HG03575 (cell line): ENCODE results near the gene SLC44A3.
A peak's percentile ranks its signal among the peaks of the same experiment; 100 is the strongest.
"Not testable (repeated sequence)": the region's sequence is repeated elsewhere in the genome, so short reads cannot be mapped to it uniquely, and the experiment has no call there.

Source experiments
- ATAC-seq: cut with Tn5 transposase; IDR thresholded peaks from one replicate; pipeline ENCODE4 v1.9.1; 2021; ENCODE audit not compliant: unreplicated experiment, insufficient number of reproducible peaks, low FRiP score; ENCODE audit errors: extremely low read depth

Gene SLC44A3

DNA sequence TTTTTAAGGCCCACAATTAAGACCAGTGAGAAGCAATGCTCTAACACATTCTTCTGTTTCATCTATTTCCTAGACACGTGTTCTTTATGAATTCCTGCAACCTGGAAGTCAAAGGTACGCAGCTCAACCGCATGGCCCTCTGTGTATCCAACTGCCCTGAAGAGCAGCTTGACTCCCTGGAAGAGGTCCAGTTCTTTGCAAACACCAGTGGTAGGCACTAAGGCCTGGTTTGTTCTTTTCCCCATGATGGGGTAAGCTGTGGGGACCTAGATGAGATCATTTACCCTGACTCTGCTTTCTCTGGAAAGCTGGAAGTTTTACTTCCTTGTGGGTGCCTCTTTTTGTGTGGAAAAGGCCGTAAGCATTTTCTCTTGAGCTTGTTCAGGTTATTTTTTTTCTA lies 7.3 kb downstream of the SLC44A3 start:
- no peak for ATAC-seq

DNA sequence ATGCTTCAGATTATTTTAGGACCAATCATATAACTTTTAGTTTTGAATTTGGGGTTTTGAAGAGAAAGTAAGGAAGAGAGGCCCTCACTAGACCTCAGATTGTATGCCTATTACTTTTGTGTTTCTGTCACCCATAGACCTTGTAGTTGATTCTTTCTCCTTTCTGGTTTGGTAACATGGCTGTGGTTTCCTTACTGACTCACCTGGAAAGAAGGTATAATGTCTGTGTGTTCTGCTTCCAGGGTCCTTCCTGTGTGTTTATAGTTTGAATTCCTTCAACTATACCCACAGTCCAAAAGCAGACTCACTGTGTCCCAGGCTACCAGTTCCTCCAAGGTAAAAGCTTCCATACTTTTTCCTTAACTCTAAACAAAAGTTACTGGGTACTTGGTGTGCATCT lies 8.1 kb downstream of the SLC44A3 start:
- no peak for ATAC-seq

DNA sequence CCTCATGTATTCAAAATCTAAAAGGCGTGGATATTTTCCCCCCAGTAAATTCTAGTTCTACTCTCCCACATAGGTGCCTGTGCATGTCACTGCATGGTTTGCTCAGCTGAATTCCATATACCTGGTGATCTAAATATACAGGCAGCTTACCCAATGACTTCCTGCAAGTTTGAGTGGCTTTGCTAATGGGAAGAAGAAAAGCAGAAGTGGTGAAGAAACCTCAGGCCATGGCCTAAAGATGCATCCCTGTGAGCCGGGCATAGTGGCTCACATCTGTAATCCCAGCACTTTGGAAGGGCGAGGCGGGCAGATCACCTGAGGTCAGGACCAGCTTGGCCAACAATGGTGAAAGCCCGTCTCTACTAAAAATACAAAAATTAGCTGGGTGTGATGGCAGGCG lies 11.5 kb downstream of the SLC44A3 start:
- ATAC-seq = no peak

DNA sequence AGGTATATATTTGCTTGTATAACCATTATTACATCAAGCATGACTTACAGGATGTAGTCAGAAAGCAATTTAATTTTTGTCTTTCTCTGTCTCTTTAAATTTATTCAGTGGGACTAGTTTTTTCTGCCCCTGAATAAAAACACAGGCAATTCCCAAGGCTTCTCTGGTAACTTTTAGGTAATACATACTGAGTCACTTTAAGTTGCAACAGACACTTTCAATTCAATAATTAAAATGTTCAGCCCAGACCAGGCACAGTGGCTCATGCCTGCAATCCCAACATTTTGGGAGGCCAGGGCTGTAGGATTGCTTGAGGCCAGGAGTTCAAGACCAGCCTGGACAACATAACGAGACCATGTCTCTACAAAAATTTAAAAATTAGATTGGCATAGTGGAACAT lies 12.3 kb downstream of the SLC44A3 start:
- ATAC-seq = no peak

DNA sequence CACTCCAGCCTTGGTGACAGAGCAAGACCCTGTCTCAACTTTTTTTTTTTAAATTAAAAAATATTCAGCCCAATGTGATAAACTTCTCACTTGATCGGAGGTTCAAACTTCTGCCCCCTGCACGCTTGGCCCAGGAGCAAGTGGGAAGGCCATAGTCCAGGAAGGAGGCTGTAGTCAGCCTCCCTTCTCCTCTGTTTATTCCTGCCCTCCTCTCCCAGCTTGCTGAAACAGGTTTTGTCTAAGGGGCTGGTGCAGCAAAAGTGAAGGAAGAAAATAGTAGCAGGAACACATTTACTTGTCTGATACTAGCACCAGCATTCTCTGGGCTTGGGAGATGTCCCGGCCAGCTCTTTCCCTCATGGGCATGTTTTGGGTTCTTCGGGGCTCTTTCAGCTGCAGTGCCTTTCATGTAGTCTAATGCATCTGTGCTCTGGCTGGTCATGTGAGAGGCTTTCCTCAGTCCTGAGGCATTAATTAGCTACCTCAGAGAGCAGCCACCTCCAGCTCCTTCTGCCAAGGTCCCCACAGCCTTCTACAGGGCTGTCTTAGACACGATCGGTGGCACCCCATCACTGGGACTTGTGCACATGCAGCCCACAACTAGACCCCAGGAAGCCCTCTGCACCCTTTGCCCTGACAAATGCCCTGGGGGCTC lies 12.9 kb downstream of the SLC44A3 start:
- no peak for ATAC-seq

DNA sequence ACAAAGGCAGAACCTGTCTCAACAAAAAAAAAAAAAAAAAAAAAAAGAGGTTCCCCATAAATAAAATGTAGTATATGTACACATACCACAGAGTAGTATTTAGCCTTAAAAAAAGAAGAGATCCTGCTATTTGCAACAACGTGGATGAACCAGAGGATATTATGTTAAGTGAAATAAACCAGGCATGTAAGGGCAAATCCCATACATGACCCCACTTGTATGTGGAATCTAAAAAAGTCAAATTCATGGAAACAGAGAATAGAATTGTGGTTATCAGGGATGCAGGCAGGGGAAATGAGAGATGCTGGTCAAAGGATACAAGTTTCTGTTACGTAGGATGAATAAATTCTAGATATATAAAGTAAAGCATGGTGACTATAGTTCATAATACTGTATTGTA lies 16.7 kb downstream of the SLC44A3 start:
- no peak for ATAC-seq

DNA sequence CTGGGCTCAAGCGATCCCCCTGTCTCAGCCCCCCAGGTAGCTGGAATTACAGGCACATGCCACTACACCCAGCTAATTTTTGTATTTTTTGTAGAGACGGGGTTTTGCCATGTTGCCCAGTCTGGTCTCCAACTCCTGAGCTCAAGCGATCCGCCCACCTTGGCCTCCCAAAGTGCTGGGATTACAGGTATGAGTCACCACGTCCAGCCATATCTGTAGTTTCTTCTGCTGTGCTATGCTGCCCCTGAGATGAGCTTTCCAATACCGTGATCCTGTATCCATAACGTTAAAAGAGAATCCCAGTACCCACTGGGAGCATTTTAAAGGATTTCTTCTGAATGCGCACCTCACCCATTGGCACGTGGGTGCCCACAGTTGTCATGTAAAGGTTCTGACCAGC lies 20.2 kb downstream of the SLC44A3 start:
- not testable (repeated sequence) for ATAC-seq

DNA sequence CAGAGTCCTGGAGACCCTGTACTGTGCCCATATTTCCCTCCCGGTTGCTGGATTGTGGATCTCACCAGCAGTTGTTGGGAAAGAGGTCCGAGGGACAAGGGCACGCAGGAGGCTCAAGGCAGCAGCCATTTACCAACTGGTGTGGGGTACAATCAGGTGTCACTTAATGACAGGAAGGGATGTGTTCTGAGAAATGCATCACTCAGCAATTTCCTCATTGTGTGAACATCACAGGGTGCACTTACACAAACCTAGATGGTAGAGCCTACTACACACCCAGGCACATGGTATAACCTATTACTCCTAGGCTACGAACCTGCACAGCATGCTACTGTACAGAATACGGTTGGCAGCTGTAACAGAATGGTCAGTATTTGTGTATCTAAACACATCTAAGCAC lies 20.7 kb downstream of the SLC44A3 start:
- ATAC-seq = no peak

- no peak for ATAC-seq
These were observed 23.3 kb downstream of the SLC44A3 start for GRCh38 chr1:94843430-94843829.

GRCh38 chr1:94843846-94844245 lies 23.7 kb downstream of the SLC44A3 start:
- ATAC-seq = no peak

GRCh38 chr1:94846308-94846707 lies 26.2 kb downstream of the SLC44A3 start:
- no peak for ATAC-seq

GRCh38 chr1:94851571-94851970 lies 31.4 kb downstream of the SLC44A3 start:
- ATAC-seq = no peak

DNA sequence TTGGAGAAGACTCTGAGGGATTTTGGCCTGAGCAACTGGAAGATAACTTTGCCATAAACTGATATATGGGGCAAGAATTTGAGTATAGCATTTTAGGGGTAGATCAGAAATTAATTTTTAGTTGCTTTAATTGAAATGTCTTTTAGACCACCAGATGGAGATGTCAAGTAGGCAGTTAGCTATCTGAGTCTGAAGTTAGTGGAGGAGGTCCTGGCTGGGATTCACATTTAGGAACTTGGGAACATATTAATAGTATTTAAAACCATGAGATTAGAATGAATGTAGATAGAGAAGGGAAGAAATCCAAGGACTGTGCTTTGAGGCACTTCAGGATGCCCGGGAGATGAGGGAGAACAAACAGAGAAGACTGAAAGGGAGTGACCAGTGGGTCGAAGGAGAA lies 32.6 kb downstream of the SLC44A3 start:
- no peak for ATAC-seq

GRCh38 chr1:94854458-94855306 lies 34.5 kb downstream of the SLC44A3 start:
- peak; percentile 95 for ATAC-seq

DNA sequence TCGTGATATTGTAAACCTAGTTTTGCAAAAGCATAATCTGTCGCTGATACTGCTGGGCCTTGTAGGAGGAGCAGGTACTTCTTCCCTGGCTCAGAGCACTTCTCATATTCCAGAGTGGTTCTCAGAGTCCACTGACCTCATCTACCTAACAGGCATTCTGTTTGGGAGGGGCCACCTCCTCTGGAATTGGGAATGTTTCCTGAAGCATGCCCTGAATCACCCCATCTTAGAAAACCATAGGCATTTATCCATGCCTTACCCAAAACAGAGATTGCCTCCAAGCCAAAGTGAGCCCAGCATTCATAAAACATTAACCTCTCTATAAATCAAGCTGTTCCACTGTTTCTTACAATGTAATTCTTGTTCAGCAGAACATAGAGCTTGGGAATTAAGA lies 35.1 kb downstream of the SLC44A3 start:
- ATAC-seq = no peak

- no peak for ATAC-seq
These were observed 35.8 kb downstream of the SLC44A3 start for GRCh38 chr1:94856004-94856403.

GRCh38 chr1:94856868-94857267 lies 36.7 kb downstream of the SLC44A3 start:
- ATAC-seq = no peak

GRCh38 chr1:94858276-94858675 lies 38.1 kb downstream of the SLC44A3 start:
- ATAC-seq = no peak

DNA sequence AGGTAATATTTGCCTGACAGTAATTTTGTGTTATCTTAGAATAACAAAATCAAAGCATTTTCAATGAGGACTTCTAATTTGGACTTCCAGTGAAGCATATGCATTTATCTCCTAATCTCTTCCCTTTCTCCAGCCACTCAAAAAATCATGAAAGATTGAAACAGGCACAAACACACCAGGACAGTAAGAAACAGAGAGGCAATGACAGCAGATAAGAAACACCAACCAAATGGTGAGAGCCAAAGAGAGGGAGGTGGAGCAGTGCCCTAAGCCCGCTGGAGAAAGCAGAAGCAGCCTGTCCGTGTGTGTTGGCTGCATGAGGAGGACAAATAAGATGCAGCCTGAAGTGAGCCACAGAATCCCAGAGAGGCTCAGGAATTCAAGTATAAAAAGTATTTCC lies 39.0 kb downstream of the SLC44A3 start:
- no peak for ATAC-seq

DNA sequence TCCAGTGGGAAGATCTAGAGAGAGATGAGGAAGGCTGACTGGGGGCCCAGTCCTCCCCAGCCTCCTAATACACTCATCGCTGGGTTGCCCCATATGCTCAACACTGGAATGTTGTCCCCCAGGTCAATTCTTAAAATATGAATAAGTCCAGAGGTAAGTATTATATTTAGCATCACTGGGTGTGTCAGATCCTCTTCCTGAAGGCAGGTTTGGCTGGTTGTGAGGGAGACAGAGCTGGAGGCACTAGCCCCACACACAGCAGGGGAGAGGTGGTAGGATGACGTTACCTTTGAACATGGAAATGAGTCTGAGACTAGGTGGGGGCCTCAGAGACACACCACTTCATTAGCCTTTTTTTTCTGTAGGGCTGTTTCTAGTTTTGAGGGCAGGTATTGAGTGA lies 42.6 kb downstream of the SLC44A3 start:
- no peak for ATAC-seq
